PFSK-1 (cell line): ENCODE data around the gene CD226.

ENCODE experiments used
- FOXP2 ChIP-seq: optimal IDR thresholded peaks from 2 replicates; pipeline ENCODE3; 2011; ENCODE audit warnings: borderline replicate concordance, control low read depth, inconsistent platforms; ENCODE audit not compliant: insufficient read depth; ENCODE audit errors: extremely low read length, extremely low read depth
- POLR2AphosphoS5 ChIP-seq: IDR thresholded peaks from 2 replicates; pipeline ENCODE4 v1.6.1; 2012; ENCODE audit warnings: low read depth, mild to moderate bottlenecking, control low read depth, low read length, moderate library complexity
- SIN3A ChIP-seq: IDR thresholded peaks from 2 replicates; pipeline ENCODE4 v1.6.1; 2012; ENCODE audit warnings: mild to moderate bottlenecking, low read length, moderate library complexity, borderline replicate concordance; ENCODE audit not compliant: insufficient read depth
- TAF1 ChIP-seq: IDR thresholded peaks from 2 replicates; pipeline ENCODE4 v1.6.1; 2012; ENCODE audit warnings: low read length, control low read depth, borderline replicate concordance; ENCODE audit not compliant: insufficient read depth
- TF ChIP-seq, protein P1 (sequence below), 2 experiments: IDR thresholded peaks; 2 replicates each; pipeline versions ENCODE4 v1.6.1 to v1.8.0; 2011 to 2012; ENCODE audit warnings: low read depth in 2 of 2, low read length in 2 of 2, control low read depth in 1 of 2, inconsistent platforms in 1 of 2, mild to moderate bottlenecking in 1 of 2, moderate library complexity in 1 of 2; ENCODE audit not compliant: insufficient read depth in 1 of 2

Gene CD226

DNA sequence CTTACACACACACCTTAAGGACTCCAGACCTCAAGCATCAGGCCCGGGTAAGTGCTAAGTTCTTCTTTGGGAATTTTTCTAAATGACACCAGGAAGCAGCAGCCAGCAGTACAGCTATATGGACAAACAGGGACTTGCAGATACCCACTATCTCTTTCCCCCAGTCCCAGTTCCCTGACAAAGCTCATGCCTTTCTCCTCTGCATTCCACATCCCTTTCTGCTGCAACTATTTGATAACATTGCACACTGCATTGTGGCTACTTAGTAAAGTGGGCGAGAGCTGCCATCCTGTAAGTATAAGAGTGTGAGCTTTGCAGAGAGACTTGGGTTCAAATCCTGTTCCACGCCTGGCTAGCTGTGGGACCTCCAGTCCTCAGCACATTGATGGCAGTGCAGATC, 14.0 kb upstream of the CD226 start:
- TF ChIP-seq TAF1 = no peak
- no peak for TF ChIP-seq SIN3A
- TF ChIP-seq, protein P1, sequence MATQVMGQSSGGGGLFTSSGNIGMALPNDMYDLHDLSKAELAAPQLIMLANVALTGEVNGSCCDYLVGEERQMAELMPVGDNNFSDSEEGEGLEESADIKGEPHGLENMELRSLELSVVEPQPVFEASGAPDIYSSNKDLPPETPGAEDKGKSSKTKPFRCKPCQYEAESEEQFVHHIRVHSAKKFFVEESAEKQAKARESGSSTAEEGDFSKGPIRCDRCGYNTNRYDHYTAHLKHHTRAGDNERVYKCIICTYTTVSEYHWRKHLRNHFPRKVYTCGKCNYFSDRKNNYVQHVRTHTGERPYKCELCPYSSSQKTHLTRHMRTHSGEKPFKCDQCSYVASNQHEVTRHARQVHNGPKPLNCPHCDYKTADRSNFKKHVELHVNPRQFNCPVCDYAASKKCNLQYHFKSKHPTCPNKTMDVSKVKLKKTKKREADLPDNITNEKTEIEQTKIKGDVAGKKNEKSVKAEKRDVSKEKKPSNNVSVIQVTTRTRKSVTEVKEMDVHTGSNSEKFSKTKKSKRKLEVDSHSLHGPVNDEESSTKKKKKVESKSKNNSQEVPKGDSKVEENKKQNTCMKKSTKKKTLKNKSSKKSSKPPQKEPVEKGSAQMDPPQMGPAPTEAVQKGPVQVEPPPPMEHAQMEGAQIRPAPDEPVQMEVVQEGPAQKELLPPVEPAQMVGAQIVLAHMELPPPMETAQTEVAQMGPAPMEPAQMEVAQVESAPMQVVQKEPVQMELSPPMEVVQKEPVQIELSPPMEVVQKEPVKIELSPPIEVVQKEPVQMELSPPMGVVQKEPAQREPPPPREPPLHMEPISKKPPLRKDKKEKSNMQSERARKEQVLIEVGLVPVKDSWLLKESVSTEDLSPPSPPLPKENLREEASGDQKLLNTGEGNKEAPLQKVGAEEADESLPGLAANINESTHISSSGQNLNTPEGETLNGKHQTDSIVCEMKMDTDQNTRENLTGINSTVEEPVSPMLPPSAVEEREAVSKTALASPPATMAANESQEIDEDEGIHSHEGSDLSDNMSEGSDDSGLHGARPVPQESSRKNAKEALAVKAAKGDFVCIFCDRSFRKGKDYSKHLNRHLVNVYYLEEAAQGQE (IDR thresholded peaks at IDR 0.05; ENCODE audit: insufficient read depth in 1 of 2, low read depth in 2 of 2, low read length in 2 of 2) = no peak
- no peak for TF ChIP-seq FOXP2
- TF ChIP-seq POLR2AphosphoS5 = no peak

GRCh38 chr18:69958422-69958821, 10.7 kb upstream of the CD226 start:
- TF ChIP-seq FOXP2 (no peak), POLR2AphosphoS5 (no peak), SIN3A (no peak), TAF1 (no peak)
- TF ChIP-seq, protein P1 (IDR thresholded peaks at IDR 0.05; ENCODE audit: insufficient read depth in 1 of 2, low read depth in 2 of 2, low read length in 2 of 2) = no peak

DNA sequence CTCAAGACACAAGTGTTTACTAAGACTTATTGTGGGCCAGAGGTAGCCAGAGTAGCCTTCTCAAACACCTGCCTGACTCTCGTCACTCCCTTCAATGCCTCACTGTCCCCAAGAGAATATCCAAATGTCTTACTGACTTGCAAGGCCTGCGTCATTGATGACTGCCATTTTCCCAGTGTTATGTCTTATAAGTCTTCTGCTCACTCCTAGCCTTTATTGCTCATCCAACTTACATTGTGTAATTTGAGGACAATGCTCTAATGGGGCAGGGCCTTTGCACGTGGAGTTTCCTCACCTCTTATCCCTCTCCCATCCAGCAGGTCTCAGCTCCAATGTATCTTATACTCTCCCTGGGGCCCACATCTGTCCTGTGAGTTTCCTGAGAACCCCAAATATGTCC, 10.1 kb upstream of the CD226 start:
- TF ChIP-seq FOXP2 = no peak
- no peak for TF ChIP-seq POLR2AphosphoS5
- TF ChIP-seq, protein P1 (IDR thresholded peaks at IDR 0.05; ENCODE audit: insufficient read depth in 1 of 2, low read depth in 2 of 2, low read length in 2 of 2) = no peak
- TF ChIP-seq SIN3A = no peak
- TF ChIP-seq TAF1 = no peak

DNA sequence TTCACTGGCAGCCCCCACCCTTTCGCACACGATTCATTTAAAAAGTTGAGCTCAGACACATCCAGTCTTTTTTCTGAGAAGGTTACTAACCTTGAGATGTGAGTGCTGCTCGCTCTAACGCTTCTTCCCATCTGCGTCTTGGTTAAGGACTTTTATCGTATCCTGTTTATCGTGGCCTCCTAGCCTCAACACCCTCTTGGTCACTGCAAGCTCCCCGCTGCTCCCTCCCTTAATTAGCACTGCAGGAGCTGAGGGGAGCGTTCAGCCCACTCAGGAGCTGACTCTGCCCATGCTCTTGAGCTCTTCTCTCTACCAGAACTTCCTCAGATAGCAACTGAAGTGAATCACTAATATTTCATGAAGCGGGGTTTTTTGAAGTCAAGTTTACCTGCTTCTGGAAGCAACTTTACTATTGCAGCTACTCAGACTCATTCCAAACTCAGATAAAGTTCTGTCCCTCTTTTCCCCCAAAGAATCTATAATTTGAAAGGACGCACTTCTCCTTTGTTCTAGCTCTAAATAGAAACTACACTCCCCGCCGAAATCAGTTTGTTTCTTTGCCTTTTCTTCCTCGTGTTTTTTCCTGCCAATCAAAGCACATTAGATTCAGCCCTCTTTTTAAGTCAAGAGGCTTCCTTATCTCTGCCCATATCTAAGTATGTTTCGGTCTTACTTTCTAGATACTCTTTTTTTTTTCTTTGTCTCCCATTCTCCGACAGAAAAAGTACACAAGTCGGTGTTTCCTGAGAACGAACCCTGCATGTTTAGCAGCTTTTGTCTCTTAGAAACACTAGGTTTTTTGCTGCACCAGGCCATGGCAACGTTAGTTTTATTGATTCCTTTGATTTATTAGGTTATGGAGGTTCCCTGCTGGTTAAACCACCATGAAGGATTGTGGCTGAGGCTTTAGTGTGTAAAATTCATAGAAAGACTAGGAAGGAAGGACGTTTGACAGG, 9.3 kb upstream of the CD226 start:
- TF ChIP-seq, protein P1 (IDR thresholded peaks at IDR 0.05; ENCODE audit: insufficient read depth in 1 of 2, low read depth in 2 of 2, low read length in 2 of 2) = no peak
- TF ChIP-seq SIN3A = no peak
- no peak for TF ChIP-seq TAF1
- no peak for TF ChIP-seq POLR2AphosphoS5
- no peak for TF ChIP-seq FOXP2

- TF ChIP-seq FOXP2 (no peak), TAF1 (no peak)
Observed at GRCh38 chr18:69956057-69956456, 8.4 kb upstream of the CD226 start.
